Stimulated activated CD8-positive, alpha-beta memory T cell treated with anti-CD3 and anti-CD28 coated beads, Interleukin-15, amount 100 ng/mL, for 4 hours (primary cell): ENCODE data around the gene PLEKHA5.
"Not testable (repeated sequence)": the region's sequence is repeated elsewhere in the genome, so short reads cannot be mapped to it uniquely, and the experiment has no call there.

Experiments used
- DNase-seq, 2 donors: peaks; one replicate each; pipeline ENCODE4 v3.0.0-alpha.2; 2020; ENCODE audit warnings: low read depth in 2 of 2

Gene PLEKHA5

DNA sequence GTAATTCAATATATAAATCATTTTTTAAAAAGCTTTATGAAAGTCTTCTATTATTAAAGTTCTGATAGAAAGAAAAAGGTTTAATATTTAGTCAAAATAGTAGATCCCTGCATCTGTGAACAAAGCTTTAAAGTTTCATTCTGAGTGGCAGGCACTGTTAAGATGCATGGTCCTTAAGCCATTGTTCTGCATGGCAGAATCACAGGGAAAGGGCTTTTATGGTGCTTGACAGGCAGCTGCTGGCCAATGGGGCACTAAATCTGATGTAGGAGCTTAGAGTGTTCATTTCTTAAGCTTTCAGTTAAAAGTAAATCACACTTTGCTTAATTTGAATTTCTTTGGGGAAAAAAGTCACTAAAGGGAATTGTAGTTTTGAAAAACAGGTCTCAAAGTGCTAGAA, 148.2 kb downstream of the PLEKHA5 start:
- no peak for DNase-seq

DNA sequence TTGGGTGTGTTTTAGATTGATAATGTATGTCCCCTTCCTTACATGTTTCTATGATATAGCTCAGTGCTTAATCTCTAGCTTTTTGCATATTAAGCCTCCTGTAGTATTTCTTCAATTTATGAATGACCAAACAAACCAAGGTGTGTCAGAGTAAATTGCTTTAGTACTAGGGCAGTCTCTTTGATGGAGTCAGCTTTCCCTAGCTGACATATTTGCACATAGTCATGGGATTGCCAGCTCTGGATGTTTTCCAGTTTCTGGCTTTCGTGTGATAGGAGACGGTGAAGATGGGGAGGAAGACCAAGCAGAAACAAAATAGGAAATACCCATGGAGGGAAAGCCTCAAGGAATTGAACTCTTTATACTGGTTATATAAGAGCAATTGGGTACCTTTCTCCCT, 148.9 kb downstream of the PLEKHA5 start:
- DNase-seq = no peak

DNA sequence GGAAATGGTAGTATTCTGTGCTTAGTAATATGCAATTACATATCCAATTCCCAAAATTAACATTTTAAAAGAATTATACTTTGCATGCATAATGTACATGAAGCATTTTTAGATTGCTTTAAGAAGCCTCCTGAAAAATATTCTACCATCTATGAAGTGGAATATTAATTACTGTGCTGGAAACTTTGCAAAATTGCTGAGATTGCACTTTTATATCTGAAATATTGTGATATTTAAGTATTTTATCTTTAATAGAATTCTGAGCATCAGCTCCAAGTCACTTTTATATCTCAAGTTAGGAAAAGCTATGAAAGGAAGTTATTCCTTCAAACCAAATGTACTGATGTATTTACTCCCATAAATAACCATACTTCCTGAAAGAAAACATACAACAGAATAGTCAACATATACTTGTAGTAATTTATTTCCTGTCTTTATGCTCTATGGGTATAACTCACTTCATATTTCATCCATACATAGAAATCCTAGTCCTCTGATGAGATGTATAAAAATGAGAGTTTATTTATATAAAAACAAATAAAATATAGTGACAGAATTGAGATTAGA, 152.7 kb downstream of the PLEKHA5 start:
- DNase-seq = no peak

DNA sequence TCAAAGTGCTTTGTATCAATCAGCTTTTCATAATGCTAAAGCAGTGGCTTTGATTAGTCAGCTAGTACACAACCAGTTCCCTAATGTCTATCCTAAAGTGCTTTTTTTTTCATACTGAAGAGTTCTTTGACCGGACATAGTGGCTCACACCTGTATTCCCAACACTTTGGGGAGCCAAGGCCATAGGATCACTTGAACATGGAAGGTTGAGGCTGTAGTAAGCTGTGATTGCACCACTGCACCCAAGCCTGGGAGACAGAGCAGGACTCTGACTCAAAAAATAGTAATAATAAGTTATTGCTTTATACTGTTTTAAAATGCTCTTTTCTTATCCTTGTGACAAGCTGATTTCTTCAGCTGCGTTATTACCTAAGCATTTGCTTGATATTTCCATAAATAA, 155.1 kb downstream of the PLEKHA5 start:
- DNase-seq = no peak

DNA sequence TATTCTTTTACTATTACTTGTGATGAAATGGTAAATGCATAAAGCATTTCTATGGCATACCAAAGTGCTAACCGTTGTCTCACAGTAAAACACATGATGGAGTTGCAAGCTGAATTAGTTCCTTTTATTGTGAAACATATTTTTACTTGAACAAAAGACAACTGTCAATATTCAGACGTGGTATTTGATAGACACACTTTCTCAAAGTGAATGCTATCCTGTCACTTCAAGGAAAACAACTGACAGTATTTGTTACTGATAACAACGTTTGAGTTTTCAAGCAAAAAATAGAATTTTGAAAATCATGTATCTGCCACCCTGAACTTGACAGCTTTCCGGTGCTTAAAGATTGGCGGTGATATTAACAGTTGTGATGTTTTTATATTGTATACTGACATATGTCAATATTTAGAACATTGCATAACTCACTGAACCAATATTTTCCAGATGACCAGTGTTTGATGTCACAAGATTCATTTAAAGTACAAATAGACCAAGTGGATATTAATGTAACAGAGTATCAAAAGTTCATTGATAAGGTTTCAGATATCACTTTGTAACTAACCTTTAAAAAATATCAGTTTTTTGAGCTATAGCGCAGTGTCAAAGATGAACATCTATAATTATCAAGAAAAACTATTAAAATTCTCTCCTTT, 156.4 kb downstream of the PLEKHA5 start:
- no peak for DNase-seq

DNA sequence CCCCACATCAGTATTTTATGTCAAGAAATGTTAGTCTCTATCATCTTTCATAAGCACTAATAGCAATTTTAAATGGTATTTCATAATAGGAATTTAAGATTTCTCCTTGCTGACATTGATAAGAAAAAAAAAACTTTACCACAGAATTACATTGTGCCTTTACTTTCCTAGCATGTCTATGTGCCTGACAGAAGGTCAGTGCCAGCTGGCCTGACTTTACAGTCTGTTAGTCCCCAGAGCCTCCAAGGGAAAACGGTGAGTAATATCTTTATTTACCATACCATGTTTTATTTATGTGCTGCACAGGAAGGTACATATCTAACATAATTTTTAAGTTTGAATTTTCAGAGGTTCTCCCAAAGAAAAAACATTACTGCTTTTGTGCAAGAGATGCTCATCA, 157.8 kb downstream of the PLEKHA5 start:
- DNase-seq = no peak

DNA sequence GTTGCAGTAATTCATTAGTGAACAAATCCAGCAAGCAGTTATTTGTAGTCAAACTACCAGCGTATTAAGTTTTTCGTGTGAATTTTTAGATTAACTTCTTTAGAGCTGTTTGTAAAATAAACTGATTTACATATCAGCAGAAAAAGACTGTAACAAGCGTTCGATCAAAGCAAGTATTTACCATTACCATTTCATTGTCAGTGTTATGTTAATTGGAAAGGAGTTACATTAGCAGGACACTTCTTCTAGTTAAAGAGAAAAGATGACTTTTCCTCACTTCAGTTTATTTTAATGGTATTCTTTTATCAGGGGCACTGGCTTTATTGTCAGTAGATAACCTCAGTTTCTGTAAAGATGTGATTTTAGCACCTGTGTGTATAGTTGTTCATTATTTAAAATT, 158.6 kb downstream of the PLEKHA5 start:
- no peak for DNase-seq

DNA sequence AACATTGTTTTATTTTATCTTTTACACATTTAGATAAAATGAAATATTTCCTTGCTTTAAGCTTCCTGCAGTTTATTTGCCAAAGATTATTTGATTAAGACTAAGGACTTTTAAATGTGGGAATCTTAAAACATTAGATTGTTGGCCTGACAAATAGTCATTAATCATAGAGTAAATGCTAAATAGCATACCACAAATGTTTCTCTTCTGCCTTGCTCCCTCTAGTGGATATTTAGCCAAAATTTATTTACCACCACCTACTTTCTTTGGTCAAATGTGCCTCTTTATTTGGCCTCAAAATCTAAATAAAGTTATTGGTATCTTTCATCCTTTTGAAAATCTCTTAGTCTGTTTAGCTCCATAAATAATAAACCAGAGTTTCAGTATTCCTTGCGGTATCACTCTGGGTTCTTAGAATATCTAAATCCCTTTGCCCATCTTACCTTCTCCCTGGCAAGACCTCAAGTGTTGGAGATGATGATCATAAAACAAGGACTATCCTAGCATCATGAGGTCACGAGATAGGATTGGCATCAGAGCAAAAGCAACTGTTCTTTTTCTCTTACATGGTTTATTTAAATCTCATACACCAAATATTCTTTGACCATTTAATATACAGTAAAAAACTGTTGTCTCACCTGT, 159.2 kb downstream of the PLEKHA5 start:
- no peak for DNase-seq

DNA sequence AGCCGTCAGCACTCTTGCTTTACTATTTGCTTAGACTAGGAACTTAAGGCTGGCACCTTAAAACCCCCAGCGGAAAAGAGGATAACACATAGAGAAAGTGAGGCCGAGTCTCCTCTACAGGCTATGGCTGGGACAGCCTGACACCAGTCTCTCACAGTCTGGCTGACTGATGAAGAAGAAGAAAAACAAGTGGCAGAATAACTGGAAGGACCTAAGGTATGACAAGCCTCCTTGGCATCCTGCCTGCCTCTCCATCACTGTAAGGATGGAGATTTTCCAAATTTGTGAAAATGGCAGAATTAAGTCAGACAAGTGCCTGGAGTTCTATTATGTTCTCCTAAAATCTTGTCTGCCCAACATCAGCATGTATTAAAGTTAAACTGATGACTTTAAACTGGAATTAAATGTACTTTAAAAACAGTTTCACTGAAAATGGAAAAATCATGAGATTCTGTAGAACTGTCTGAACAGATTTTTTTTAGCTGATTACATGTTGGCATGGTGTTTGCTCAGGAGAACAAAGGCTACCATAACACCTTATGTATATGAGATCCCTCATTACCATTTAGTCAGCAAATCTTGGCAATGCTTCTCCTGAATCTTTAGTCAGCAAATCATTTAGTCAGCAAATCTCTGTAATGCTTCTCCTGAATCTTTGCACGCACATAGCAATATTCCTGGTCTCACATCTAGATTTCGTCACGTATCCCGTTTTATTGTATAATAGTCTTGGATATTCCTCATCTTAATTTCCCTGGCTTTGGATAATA, 169.5 kb downstream of the PLEKHA5 start:
- no peak for DNase-seq

DNA sequence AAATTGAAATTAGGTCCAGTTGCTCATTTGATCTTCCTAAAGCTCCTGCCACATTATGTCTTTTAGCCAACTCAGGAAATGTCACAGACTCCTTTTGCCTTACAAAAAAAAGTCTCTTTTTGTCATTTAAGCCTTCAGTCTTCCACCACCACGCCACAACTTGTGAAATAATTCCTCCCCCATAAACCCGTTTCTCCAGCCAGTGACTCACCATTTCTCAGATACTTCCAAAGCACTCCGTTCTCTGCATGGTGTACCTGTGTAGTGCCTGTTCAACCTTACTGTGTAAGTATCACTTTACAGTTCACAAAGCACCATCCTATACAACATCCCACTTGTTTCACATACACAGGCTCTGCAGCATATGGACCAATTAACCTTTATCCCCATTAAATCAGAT, 170.2 kb downstream of the PLEKHA5 start:
- DNase-seq = no peak

DNA sequence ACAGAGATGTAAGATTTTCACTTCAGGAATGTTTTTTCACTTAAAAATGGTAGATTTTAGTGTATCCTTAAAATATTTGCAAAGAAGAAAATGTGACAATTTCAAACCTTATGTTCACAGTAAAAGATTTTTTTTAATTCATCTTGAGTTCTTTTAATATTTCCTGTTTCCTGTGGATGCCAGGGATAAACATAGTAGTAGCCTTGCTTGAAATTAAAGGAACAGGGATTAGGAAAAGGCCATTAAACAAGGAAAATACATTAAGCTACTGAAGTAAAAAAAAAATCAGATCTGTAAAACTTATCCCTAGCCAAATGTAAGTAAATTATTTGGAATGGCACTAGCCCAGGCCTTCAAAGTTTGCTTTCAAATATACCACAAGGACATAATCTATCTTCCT, 171.7 kb downstream of the PLEKHA5 start:
- no peak for DNase-seq

DNA sequence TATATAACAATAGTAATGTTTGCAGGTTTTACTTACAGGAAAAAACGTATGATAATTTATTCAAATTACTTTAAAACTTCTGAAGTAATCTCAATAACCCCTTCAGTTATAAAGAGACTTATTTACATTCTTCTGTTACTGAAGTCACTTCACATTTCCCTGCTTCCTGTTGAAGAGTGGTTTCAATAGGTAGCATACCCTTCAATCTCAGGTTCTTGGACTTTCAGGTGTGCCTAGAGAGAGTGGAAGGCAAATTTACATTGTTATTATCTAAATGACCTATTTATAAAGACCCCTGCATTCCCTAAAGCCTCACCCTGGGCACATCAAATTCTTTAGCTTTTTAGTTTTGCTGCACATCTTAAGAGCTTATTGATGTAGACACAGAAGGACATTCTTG, 172.2 kb downstream of the PLEKHA5 start:
- no peak for DNase-seq

DNA sequence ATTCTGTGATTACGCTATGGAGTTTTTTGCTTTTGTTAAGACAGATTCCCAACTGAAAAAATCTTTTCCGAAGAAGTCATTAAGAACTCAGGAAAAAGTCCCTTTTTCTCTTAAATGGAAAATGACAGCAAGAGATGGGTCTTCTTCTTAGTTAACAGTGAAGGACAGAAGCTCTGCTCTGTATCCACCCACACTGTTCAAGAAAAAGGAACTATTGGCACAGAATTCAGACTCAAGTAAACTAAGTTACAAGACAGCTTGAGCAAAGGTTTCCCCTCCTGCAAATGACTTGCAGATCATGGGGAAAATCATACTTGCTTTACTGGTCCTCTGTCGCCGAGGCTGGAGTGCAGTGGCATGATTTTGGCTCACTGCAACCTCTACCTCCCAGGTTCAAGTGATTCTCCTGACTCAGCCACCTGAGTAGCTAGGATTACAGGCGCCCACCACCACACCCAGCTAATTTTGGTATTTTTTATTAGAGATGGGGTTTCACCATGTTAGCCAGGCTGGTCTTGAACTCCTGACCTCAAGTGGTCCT, 172.6 kb downstream of the PLEKHA5 start:
- DNase-seq = no peak

DNA sequence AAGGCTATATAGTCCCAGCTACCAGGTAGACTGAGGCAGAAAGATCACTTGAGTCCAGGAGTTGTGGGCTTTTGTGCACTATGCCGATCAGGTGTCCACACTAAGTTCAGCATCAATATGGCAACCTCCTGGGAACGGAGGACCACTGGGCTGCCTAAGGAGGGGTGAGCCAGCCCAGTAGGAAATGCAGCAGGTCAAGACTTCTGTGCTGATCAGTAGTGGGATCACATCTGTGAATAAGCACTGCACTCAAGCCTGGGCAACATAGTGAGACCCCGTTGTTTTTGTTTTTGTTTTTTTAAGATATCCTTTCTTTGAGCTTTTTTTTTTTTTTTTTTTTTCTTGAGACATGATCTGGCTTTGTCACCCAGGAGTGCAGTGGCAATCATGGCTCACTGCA, 174.0 kb downstream of the PLEKHA5 start:
- no peak for DNase-seq

DNA sequence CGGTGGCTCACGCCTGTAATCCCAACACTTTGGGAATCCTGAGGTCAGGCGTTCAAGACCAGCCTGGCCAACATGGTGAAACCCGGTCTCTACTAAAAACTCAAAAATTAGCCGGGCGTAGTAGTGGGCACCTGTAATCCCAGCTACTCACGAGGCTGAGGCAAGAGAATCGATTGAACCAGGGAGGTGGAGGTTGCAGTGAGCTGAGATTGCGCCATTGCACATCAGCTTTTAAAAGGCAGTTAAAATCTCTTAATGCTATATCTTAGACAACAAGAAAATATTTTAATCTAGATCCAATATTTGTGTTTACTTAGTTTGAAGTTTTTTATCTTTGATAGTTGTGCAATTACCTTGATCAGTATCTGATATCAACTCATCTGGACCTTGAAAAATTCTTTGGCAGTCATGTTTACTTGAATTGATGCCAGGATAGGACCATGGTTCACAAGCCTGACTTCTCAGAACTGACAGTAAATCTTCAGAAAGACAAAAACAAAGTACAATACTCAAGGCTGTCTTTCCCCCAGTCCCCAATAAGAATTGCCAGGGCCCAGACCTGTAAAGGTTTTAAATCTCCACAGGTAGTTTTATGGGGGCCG, 174.7 kb downstream of the PLEKHA5 start:
- DNase-seq = no peak

DNA sequence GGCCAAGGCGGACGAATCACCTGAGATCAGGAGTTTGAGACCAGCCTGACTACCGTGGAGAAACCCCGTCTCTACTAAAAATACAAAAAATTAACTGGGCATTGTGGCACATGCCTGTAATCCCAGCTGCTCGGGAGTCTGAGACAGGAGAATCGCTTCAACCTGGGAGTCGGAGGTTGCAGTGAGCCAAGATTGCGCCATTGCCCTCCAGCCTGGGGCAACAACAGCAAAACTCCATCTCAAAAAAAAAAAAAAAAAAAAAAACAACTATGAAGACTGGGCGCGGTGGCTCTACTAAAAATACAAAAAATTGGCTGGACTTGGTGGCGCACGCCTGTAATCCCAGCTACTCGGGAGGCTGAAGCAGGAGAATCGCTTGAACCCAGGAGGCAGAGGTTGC, 176.1 kb downstream of the PLEKHA5 start:
- DNase-seq = not testable (repeated sequence)

DNA sequence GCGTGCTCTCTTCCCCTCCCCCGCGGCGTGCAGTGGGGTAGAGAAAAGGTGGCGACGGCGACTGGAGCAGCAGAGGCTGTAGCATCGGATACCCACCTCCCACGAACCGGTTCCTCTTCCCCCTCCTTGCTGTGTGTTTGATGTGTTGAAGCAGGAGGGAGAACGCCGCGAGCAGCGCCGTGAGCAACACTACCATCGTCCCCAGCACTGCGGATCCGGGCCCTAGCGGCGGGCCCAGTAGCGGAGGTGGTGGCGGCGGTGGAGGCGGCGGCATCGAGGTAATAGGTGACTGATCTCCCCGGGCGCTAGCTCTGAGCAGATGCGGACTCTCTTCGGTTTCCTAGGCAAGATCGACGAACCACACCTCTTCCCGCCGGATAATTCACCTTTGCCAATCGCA, 176.8 kb downstream of the PLEKHA5 start:
- DNase-seq = no peak

DNA sequence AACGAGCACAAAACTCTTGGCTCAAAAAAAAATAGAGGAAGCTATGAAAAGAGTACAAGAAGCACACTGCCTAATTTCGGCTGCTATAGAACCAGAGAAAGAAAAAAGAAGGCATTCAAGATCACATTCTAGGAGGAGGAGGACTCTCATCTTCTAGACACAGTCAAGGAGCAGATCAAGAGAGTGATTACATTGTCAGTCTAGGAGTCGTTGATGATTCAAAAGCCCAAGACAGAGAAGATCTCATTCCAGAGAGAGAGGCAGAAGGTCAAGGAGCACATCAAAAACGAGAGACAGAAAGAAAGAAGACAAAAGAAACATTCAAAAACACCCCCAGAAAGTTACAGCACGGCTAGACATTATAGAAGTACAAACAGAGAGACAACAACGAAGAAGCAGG, 177.9 kb downstream of the PLEKHA5 start:
- no peak for DNase-seq

DNA sequence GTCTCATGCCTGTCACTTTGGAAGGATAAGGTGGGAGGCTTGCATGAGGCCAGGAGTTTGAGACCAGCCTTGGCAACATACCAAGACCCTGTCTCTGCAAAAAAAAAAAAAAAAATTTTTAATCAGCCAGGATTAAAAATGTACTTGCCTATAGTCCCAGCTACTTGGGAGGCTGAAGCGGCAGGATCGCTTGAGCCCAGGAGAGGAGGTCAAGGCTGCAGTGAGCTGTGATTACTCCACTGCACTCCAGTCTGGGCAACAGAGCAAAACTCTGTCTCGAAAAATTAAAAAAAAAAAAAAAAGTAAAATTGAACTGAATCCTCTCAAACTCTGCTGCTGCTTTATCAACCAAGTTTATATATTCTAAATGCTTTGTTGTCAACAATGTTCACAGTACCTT, 181.6 kb downstream of the PLEKHA5 start:
- DNase-seq = no peak

DNA sequence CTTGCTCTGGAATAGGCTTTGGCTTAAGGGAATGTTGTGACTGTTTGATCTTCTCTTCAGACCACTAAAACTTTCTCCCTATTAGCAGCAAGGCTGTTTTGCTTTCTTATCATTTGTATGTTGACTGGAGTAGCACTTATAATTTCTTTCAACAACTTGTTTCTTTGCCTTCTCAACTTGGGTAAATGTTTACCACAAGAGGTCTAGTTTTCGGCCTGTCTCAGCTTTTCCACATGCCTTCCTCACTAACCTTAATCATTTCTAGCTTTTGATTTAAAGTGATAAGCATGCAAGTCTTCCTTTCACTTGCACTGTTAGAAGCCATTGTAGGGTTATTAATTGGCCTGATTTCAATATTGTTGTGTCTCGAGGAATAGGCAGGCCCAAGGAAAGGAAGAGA, 183.1 kb downstream of the PLEKHA5 start:
- no peak for DNase-seq

DNA sequence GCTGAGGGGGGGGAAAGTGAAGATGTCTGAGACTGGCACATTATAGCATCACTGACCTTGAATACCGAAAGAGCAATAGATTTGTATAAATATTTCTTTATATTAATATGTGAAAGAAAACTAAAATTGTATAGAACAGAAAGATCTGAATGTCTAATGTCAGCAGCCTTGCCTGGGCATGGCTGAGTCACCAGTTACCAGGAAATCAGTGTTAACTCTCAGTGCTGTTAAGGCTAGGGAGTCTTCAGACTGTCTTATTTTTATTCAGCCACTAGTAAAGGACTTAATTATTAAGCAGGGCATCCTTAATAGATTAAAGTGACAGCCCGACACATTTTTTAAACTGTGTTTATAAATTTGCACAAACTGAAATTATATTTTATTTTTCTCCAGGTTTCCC, 186.9 kb downstream of the PLEKHA5 start:
- no peak for DNase-seq

DNA sequence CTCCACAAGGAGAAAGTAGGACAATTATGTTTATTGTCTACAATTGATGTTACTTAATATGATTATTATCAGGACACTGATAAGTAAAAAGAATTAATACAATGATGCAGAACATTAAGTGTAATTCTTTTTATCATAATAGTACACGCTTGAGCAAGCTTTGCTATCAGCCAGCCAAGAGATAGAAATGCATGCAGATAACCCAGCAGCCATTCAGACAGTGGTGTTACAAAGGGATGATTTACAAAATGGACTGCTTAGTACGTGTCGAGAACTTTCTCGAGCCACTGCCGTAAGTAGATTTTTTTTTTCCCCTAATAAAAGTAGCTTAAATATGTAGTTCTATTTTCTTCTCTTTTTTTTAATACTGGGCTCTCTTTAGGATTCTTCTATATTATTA, 192.8 kb downstream of the PLEKHA5 start:
- DNase-seq = no peak
